Endometrium (tissue), 2 donors: Measurements from ENCODE around the gene PRKCG.
"Not testable (repeated sequence)": the region's sequence is repeated elsewhere in the genome, so short reads cannot be mapped to it uniquely, and the experiment has no call there.

Experiments used
- FAIRE-seq: peaks from 2 replicates; lab custom pipeline; 2012; peaks lifted over from hg19 to GRCh38; lab: Jason Lieb, UNC
- donor health status: control.
- donor health status: control.

The PRKCG gene

GRCh38 chr19:53944933-53945332 is 62.9 kb downstream of the PRKCG start:
- FAIRE-seq = no peak

- FAIRE-seq = no peak
Measured at GRCh38 chr19:53945441-53945840, 63.4 kb downstream of the PRKCG start.

- no peak for FAIRE-seq
Measured at GRCh38 chr19:53945998-53946397, 64.0 kb downstream of the PRKCG start.

GRCh38 chr19:53947624-53948023 is 65.6 kb downstream of the PRKCG start:
- no peak for FAIRE-seq

GRCh38 chr19:53948611-53949010 is 66.6 kb downstream of the PRKCG start:
- not testable (repeated sequence) for FAIRE-seq

- FAIRE-seq = no peak
Measured at GRCh38 chr19:53951436-53951835, 69.4 kb downstream of the PRKCG start.

GRCh38 chr19:53951947-53952346 is 70.0 kb downstream of the PRKCG start:
- FAIRE-seq = no peak

- FAIRE-seq = no peak
Measured at GRCh38 chr19:53953383-53953782, 71.4 kb downstream of the PRKCG start.
